ENCODE data around the gene LMBRD1.

DNA sequence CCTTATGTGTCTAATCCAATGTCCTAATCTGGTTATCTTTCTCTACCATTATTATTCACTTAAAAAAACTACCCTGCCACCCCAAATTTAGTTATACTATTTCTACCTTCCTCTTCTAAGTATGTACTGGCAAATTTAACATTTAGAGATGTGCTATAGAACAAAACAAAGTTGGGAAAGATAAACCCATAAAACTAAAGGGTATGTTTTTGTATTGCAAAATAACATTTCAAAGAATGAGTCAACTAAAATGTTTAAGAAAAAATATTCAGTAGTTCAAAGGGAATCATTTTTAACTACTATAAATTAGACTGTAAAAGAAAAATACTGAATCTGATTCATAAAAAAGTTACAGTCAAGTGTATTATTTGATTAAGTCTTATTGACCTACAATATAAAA, 103.0 kb downstream of the LMBRD1 start:
- no peak for TF ChIP-seq FOS (IDR thresholded peaks at IDR 0.05; ENCODE audit: low read depth, low read length)
- TF ChIP-seq, protein P1, sequence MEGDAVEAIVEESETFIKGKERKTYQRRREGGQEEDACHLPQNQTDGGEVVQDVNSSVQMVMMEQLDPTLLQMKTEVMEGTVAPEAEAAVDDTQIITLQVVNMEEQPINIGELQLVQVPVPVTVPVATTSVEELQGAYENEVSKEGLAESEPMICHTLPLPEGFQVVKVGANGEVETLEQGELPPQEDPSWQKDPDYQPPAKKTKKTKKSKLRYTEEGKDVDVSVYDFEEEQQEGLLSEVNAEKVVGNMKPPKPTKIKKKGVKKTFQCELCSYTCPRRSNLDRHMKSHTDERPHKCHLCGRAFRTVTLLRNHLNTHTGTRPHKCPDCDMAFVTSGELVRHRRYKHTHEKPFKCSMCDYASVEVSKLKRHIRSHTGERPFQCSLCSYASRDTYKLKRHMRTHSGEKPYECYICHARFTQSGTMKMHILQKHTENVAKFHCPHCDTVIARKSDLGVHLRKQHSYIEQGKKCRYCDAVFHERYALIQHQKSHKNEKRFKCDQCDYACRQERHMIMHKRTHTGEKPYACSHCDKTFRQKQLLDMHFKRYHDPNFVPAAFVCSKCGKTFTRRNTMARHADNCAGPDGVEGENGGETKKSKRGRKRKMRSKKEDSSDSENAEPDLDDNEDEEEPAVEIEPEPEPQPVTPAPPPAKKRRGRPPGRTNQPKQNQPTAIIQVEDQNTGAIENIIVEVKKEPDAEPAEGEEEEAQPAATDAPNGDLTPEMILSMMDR (conservative IDR thresholded peaks at IDR 0.05; ENCODE audit: low read depth, low read length), result no peak
